Stimulated activated CD4-positive, alpha-beta T cell treated with anti-CD3 and anti-CD28 coated beads, Interleukin-4, amount 100 ng/mL, for 48 hours (primary cell): ENCODE results near the gene RABGGTB.
"Not testable (repeated sequence)": the region's sequence is repeated elsewhere in the genome, so short reads cannot be mapped to it uniquely, and the experiment has no call there.

Source experiments
- DNase-seq, 2 donors: peaks; one replicate each; pipeline ENCODE4 v3.0.0-alpha.2; 2020; ENCODE audit warnings: low read depth in 2 of 2

Gene RABGGTB

DNA sequence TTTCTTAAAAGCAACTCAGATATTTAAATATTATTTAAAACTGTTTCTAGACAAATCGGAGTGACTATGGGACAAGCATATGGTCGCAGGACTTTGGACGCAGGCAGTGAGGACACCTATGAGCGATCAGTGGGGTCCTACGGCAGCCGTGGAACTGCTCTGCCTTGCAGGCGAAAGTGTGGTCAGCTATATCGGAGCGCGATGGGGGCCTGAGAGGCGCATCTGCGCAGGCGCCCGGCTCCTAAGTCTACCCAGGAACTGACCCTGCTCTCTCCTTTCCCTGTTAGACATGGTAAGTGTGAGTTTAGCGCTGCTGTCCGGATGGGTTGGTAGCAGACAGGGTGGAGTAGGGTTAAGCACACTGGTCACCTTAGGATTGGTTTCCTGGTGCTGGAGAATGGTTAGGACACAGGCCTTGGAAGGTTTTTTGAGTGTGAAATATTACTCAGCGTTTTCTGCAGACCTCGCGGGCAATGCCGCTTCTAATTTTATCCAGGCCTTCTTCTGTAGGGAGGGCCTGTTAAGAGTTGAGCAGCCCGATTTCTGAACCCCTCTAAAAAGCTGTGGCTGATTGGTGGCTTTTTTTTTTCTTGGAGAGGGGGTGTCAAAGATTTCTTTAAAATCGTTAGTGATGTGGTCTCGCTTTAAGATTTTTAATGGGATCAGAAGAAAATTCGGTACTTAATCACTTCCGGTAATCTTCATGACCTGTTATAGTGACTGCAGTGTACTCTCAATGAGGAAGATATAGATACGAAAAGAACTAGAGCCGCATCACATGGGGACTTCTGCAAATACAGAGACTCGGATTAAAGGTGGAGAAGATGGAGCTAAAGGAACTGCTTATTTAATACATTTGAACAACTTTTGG, at the start of gene RABGGTB:
TSS of gene RABGGTB (plus strand) at position 274 of the 871 bp plus-strand sequence. CDS start at position 290, 16 bp downstream.
- DNase-seq = peak; percentile 86 to 90

- no peak for DNase-seq
Measured at GRCh38 chr1:75742047-75742625, 43.9 kb upstream of the RABGGTB start.

DNA sequence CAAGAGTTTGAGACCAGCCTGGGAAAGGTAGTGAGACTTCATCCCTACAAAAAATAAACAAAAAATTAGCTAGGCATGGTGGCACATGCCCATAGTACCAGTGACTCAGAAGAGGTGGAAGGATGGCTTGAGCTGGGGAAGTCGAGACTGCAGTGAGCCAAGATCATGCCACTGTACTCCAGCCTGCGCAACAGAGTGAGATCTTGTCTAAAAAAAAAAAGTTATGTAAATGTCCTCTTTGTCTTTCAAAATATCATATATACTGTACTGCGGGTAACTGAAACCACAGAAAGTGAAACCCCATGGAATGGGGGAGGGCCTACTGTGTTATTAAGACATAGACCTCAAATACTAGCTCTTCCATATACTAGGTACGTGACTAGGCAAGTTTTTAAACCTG, 40.8 kb upstream of the RABGGTB start:
- DNase-seq = no peak

- not testable (repeated sequence) for DNase-seq
Measured at GRCh38 chr1:75757210-75757609, 28.8 kb upstream of the RABGGTB start.

DNA sequence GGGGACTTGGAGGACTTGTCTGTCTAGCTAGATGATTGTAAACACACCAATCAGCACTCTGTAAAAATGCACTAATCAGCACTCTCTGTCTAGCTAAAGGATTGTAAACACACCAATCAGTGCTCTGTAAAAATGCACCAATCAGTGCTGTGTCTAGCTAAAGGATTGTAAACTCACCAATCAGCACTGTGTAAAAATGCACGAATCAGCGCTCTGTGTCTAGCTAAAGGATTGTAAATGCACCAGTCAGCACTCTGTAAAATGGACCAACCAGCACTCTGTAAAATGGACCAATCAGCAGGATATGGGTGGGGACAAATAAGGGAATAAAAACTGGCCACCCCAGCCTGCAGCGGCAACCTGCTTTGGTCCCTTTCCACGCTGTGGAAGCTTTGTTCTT, 27.5 kb upstream of the RABGGTB start:
- DNase-seq = not testable (repeated sequence)

GRCh38 chr1:75764057-75764655, 21.9 kb upstream of the RABGGTB start:
- no peak for DNase-seq

GRCh38 chr1:75765697-75766355, 20.2 kb upstream of the RABGGTB start:
- DNase-seq = no peak

- no peak for DNase-seq
Measured at GRCh38 chr1:75768016-75768415, 18.0 kb upstream of the RABGGTB start.

- no peak for DNase-seq
Measured at GRCh38 chr1:75770761-75771160, 15.3 kb upstream of the RABGGTB start.

- DNase-seq = no peak
Measured at GRCh38 chr1:75771978-75772377, 14.1 kb upstream of the RABGGTB start.

DNA sequence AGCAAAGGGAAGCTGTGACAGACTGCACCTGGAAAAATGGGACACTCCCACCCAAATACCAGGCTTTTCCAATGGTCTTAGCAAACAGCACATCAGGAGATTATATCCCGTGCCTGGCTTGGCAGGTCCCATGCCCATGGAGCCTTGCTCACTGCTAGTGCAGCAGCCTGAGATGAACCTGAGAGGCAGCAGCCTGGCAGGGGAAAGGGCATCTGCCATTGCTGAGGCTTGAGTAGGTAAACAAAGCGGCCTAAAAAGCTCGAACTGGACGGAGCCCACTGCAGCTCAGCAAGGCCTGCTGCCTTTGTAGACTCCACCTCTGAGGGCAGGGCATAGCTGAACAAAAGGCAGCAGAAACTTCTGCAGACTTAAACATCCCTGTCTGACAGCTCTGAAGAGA, 8.2 kb upstream of the RABGGTB start:
- DNase-seq = not testable (repeated sequence)

- not testable (repeated sequence) for DNase-seq
Measured at GRCh38 chr1:75778694-75779093, 7.4 kb upstream of the RABGGTB start.

DNA sequence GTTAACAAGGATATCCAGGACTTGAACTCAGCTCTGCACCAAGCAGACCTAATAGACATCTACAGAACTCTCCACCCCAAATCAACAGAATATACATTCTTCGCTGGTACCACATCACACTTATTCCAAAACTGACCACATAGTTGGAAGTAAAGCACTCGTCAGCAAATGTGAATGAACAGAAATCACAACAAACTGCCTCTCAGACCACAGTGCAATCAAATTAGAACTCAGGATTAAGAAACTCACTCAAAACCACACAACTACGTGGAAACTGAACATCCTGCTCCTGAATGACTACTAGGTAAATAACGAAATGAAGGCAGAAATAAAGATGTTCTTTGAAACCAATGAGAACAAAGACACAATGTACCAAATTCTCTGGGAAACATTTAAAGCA, 5.9 kb upstream of the RABGGTB start:
- DNase-seq = not testable (repeated sequence)

DNA sequence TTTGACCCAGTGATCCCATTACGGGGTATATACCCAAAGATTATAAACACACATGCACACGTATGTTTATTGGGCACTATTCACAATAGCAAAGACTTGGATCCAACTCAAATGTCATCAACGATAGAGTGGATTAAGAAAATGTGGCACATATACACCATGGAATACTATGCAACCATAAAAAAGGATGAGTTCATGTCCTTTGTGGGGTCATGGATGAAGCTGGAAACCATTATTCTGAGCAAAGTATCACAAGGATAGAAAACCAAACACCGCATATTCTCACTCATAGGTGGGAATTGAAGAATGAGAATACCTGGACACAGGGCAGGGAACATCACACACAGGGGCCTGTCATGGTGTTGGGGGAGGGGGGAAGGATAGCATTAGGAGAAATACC, 2.1 kb upstream of the RABGGTB start:
- DNase-seq = not testable (repeated sequence)

DNA sequence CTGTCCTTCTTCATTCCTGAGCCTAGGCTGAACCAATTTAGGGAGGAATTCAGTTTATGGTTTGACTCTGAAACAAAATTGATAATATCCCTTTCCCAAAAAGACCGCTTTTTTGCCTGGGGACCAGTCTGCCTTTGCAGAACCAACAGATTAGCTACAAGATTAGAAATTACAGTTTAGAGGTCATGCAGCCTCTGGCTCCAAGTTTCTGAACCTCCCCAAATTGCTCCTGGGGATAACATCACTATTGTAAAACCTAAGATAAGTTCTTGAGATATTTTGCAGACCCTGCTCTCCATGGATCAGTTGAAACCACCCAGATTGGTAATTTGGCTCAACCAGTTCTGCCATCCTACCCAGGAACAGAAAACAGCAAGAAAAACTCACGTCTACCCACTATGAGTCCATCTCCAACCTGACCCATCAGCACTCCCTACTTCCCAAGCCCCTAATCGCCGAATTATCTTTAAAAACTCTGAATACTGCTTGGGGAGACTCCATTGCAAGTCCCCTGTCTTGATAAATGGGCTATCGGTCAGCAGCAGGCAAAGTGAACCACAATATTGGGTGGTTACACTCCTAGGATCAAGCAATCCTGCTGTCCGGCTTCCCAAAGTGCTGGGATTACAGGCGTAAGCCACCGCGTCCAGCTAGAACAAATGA, 605 bp upstream of the RABGGTB start:
- DNase-seq = no peak

DNA sequence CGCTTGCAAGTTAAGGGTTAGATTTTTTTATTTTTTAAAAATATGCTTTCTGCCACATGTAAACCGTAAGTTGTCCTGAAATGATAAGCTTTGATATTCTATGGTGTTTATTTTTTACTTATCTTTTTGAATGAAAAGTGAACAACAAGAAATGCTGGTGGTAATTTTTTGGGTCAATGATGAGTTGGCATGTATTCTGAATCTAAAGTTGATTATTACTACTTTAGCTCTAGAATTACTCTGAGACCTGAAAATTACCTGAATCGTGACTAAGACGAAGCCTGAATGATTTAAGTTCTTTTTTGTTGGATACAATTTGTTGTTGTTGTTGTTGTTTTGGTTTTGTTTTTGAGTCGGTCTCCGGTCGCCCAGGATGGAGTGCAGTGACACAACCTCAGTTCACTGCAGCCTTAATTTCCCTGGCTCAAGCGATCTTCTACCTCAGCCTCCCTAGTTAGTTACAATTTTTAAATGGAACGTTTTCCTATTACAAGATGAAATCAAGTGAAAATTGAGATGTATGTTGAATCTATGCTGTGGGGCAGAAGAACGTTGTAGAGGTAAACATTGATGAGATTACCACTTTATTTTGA, 941 bp downstream of the RABGGTB start:
- DNase-seq = no peak

- no peak for DNase-seq
Measured at GRCh38 chr1:75787524-75787923, 1.5 kb downstream of the RABGGTB start.

GRCh38 chr1:75789988-75790387, 3.9 kb downstream of the RABGGTB start:
- no peak for DNase-seq

GRCh38 chr1:75791022-75791421, 5.0 kb downstream of the RABGGTB start:
- DNase-seq = no peak

- DNase-seq = no peak
Measured at GRCh38 chr1:75792091-75792490, 6.0 kb downstream of the RABGGTB start.

DNA sequence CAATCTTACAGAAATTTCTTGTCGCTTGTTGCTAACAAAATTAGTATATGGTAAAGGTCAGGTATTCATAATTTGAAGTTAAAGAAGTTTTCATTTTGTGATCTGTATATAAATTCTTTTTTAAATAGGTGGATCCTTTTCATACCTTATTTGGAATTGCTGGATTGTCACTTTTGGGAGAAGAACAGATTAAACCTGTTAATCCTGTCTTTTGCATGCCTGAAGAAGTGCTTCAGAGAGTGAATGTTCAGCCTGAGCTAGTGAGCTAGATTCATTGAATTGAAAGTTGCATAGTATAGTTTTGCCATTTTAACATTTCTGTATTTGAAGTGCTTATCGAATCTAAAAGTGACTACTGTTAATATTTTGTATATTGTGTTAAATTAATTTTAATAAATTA, 8.3 kb downstream of the RABGGTB start:
- no peak for DNase-seq
